PC-3 (cell line): Measurements from ENCODE around the gene FARS2. TPM values are rescaled to one million over a fixed set of nuclear protein-coding genes. Genes with fewer than 3 reads are reported as not detected.

Experiments used
- ATAC-seq: fragments of 200-7000 bp; cut with Tn5 transposase; 2 replicates; pipeline ENCODE4 v1.9.1; 2020; ENCODE audit warnings: mild to moderate bottlenecking, moderate library complexity
- BruUV-seq: library from RNA; stranded (reverse); fragments of 400-500 nt; replicated peaks from 2 replicates; lab custom pipeline; 2021; lab: Mats Ljungman, UMichigan
- CTCF ChIA-PET: fragments of 300-600 bp; sonication (Branson Sonifier 250); formaldehyde crosslinking; loops from one replicate; lab custom pipeline; 2022; ENCODE audit warnings: antibody characterized with exemption; lab: Charles Lee
- POLR2A ChIA-PET: fragments of 300-600 bp; sonication (Branson Sonifier 250); formaldehyde crosslinking; loops from one replicate; lab custom pipeline; 2022; ENCODE audit warnings: antibody characterized with exemption; ENCODE audit not compliant: unreplicated experiment; lab: Charles Lee
- DNase-seq: peaks from one replicate; pipeline ENCODE4 v3.0.0-alpha.2; 2015
- H2AFZ ChIP-seq: fragments of 300-600 bp; sonication (generic); 2 replicates; pipeline ENCODE4 v1.6.0; 2016; ENCODE audit warnings: antibody characterized with exemption, low read length
- H3F3A ChIP-seq: fragments of 300-600 bp; sonication (generic); one replicate; pipeline ENCODE4 v1.6.0; 2017; ENCODE audit warnings: antibody characterized with exemption, low read length, control low read depth, mild to moderate bottlenecking; ENCODE audit not compliant: unreplicated experiment
- H3K27ac ChIP-seq: fragments of 300-600 bp; sonication (generic); 2 replicates; pipeline ENCODE4 v1.5.1; 2016; ENCODE audit warnings: mild to moderate bottlenecking, low read length
- H3K27me3 ChIP-seq: fragments of 300-600 bp; sonication (generic); 2 replicates; pipeline ENCODE4 v1.6.1; 2016; ENCODE audit warnings: low read length, mixed read lengths
- H3K36me3 ChIP-seq: fragments of 300-600 bp; sonication (generic); 2 replicates; pipeline ENCODE4 v1.6.1; 2016; ENCODE audit warnings: low read depth, mixed run types, low read length, mixed read lengths
- H3K4me1 ChIP-seq: fragments of 300-600 bp; sonication (generic); 2 replicates; pipeline ENCODE4 v1.5.1; 2016; ENCODE audit warnings: low read length; ENCODE audit not compliant: insufficient read depth
- H3K4me2 ChIP-seq: fragments of 300-600 bp; sonication (generic); 2 replicates; pipeline ENCODE4 v1.6.0; 2016; ENCODE audit warnings: low read length
- H3K4me3 ChIP-seq: fragments of 300-600 bp; sonication (generic); 2 replicates; pipeline ENCODE4 v1.5.1; 2016; ENCODE audit warnings: mild to moderate bottlenecking, low read length, mixed read lengths
- H3K79me2 ChIP-seq: fragments of 300-600 bp; sonication (generic); 2 replicates; pipeline ENCODE4 v1.6.1; 2017; ENCODE audit warnings: low read length, mixed read lengths
- H3K9ac ChIP-seq: fragments of 300-600 bp; sonication (generic); 2 replicates; pipeline ENCODE4 v1.6.0; 2016; ENCODE audit warnings: mild to moderate bottlenecking, low read length
- H3K9me2 ChIP-seq: fragments of 300-600 bp; sonication (generic); replicated peaks from 2 replicates; pipeline ENCODE4 v1.6.1; 2016; ENCODE audit warnings: mixed run types, low read length, mixed read lengths
- H3K9me3 ChIP-seq: fragments of 300-600 bp; sonication (generic); 2 replicates; pipeline ENCODE4 v1.6.1; 2016; ENCODE audit warnings: low read length, mixed read lengths
- H4K20me1 ChIP-seq: fragments of 300-600 bp; sonication (generic); 2 replicates; pipeline ENCODE4 v1.6.1; 2016; ENCODE audit warnings: low read length, mixed read lengths
- CTCF ChIP-seq: fragments of 300-600 bp; sonication (generic); conservative IDR thresholded peaks from 2 replicates; pipeline ENCODE4 v1.5.1; 2017; ENCODE audit warnings: antibody characterized with exemption, low read depth, mild to moderate bottlenecking, low read length
- EZH2 ChIP-seq: fragments of 300-600 bp; sonication (generic); IDR thresholded peaks from one replicate; pipeline ENCODE4 v1.6.1; 2017; ENCODE audit warnings: antibody characterized with exemption, mild to moderate bottlenecking, low read length; ENCODE audit not compliant: unreplicated experiment
- EZH2phosphoT487 ChIP-seq: fragments of 300-600 bp; sonication (generic); IDR thresholded peaks from 2 replicates; pipeline ENCODE4 v1.6.1; 2018; ENCODE audit warnings: mild to moderate bottlenecking, antibody characterized with exemption, low read length, borderline replicate concordance
- intact Hi-C: fragments of 100-400 bp; cut with micrococcal nuclease; formaldehyde crosslinking; loops from 2 replicates; pipeline ENCODE4 v1.9.0; 2023
- total RNA-seq: library from RNA; depleted of rRNA; stranded (reverse); fragments of >200 nt; gene quantifications from 2 replicates; pipeline ENCODE4 v1.2.3, GENCODE V29; 2014

FARS2 gene
- total RNA-seq, 1 experiment from 2014 or later, result 23.0 TPM

GRCh38 chr6:5378331-5378730 is 117.0 kb downstream of the FARS2 start:
- H3K79me2 ChIP-seq, result no peaks in the 10 kb centered on the region
- H2AFZ ChIP-seq, result no peak overlapping the region
- H3K27me3 ChIP-seq, result no peaks in the 10 kb centered on the region
- no peaks in the 10 kb centered on the region for H3K4me1 ChIP-seq
- H3K9me3 ChIP-seq, result no peaks in the 10 kb centered on the region
- H3K27ac ChIP-seq, result no peak overlapping the region
- ChIA-PET POLR2A (no interaction called here), CTCF (interaction anchor here (0.5 kb wide), 1 partner anchor 62 kb away, joined by 3 read pairs; no protein-coding TSS in a partner anchor)
- no peaks in the 10 kb centered on the region; the same call in 1 of the 2 replicates for H3K36me3 ChIP-seq
- TF ChIP-seq EZH2 (no peak), CTCF (no peak), EZH2phosphoT487 (no peak)
- no peaks in the 10 kb centered on the region for H3K9me2 ChIP-seq
- no peak overlapping the region for H3K4me2 ChIP-seq
- no peak overlapping the region for H3K4me3 ChIP-seq
- 0 out of 2 replicates have a peak, but pooled peaks cover 4% of the 10 kb centered on the region for H4K20me1 ChIP-seq
- intact Hi-C loops, result loop anchor here (5.0 kb wide), 1 partner anchor 71 kb away; no protein-coding TSS in a partner anchor
- BruUV-seq, result no TSS peak
- no peaks in the 10 kb centered on the region for H3F3A ChIP-seq
- ATAC-seq (no peak), DNase-seq (no peak)
- H3K9ac ChIP-seq, result no peak overlapping the region

- Histone ChIP-seq H3K4me1 (peaks cover under 1% of the 10 kb centered on the region; the same call in 1 of the 2 replicates), H3K4me2 (no peak overlapping the region), H4K20me1 (0 out of 2 replicates have a peak, but pooled peaks cover 4% of the 10 kb centered on the region), H3K9me3 (no peaks in the 10 kb centered on the region), H3K79me2 (no peaks in the 10 kb centered on the region), H3K4me3 (no peak overlapping the region), H3K9me2 (no peaks in the 10 kb centered on the region), H2AFZ (no peak overlapping the region), H3K27me3 (no peaks in the 10 kb centered on the region), H3K9ac (no peak overlapping the region), H3K36me3 (no peaks in the 10 kb centered on the region; the same call in 1 of the 2 replicates), H3K27ac (no peak overlapping the region), H3F3A (no peaks in the 10 kb centered on the region)
- ATAC-seq, result peak; percentile 81
- BruUV-seq, result no TSS peak
- intact Hi-C loops, result loop anchor here (1.0 to 5.0 kb wide), 3 partner anchors 72 to 322 kb away; no protein-coding TSS in a partner anchor
- ChIA-PET CTCF (interaction anchor here (0.6 to 1.5 kb wide), 4 partner anchors 189 to 1613 kb away, joined by 4 to 8 read pairs (median 5); no protein-coding TSS in a partner anchor), POLR2A (interaction anchor here (0.7 kb wide), 1 partner anchor 1491 kb away, joined by 7 read pairs; no protein-coding TSS in a partner anchor)
- peak; percentile 78 for DNase-seq
- peak; percentile 82 for TF ChIP-seq CTCF
- no peak for TF ChIP-seq EZH2
Observed at GRCh38 chr6:5379647-5380242, 118.4 kb downstream of the FARS2 start.

- Histone ChIP-seq H4K20me1 (0 out of 2 replicates have a peak, but pooled peaks cover 4% of the 10 kb centered on the region), H3K9me2 (no peaks in the 10 kb centered on the region), H3K4me3 (no peak overlapping the region), H3K4me1 (peaks cover 5% of the 10 kb centered on the region; the same call in 1 of the 2 replicates), H3K9ac (no peak overlapping the region), H3K27me3 (no peaks in the 10 kb centered on the region), H3K79me2 (no peaks in the 10 kb centered on the region), H2AFZ (no peak overlapping the region), H3K27ac (no peak overlapping the region), H3K4me2 (no peak overlapping the region), H3K36me3 (no peaks in the 10 kb centered on the region; the same call in 1 of the 2 replicates), H3F3A (no peaks in the 10 kb centered on the region), H3K9me3 (no peaks in the 10 kb centered on the region)
- CTCF ChIA-PET, result interaction anchor here (0.6 kb wide), 1 partner anchor 86 kb away, joined by 3 read pairs; no protein-coding TSS in a partner anchor
- ATAC-seq, result no peak
- POLR2A ChIA-PET, result interaction anchor here (0.6 kb wide), 1 partner anchor 178 kb away, joined by 3 read pairs; no protein-coding TSS in a partner anchor
- no peak for TF ChIP-seq EZH2phosphoT487
- TF ChIP-seq CTCF, result no peak
- TF ChIP-seq EZH2, result no peak
- intact Hi-C loops, result no loop called here
- BruUV-seq, result no TSS peak
- DNase-seq, result no peak
Observed at GRCh38 chr6:5383856-5384255, 122.5 kb downstream of the FARS2 start.
